HG03095 (cell line): ENCODE results near the gene ZCCHC7.

ENCODE experiments used
- ATAC-seq: cut with Tn5 transposase; IDR thresholded peaks from one replicate; pipeline ENCODE4 v1.9.1; 2021; ENCODE audit warnings: moderate library complexity; ENCODE audit not compliant: unreplicated experiment

The ZCCHC7 gene

DNA sequence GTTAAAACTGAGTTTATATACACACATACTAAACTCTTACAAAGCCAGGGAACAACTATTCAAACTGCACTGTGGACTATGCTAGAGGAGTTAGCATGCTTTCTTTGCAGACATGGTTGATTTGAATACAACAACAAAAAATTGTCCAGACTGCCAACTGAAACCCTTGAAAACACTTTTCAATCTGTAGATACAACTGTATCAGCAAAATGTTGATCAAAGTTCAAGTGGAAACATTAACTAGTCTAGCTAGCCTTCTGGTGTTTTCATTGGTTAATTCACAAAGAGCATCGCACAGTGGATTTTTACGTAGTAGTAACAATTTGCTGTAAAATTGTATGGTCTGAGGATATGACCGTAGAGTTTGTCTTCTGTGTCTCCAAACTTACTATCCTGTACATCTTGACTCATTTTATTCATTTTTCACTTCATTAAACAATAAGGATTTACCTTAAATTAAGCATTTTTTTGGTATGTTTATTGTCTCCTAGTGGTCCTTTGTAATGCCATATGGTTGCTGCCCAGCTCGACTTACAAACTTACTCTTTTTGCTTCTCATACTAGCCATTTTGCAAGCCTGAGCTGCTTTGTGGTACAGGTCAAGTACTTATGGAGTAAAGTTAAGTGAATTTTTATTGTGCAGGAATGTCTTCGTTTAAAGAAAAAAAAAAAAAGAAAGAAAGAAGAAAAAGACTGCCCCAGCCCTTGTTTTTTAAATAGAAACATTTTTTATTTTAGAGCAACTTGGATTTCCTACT is 123.4 kb downstream of the ZCCHC7 start:
- no peak for ATAC-seq

DNA sequence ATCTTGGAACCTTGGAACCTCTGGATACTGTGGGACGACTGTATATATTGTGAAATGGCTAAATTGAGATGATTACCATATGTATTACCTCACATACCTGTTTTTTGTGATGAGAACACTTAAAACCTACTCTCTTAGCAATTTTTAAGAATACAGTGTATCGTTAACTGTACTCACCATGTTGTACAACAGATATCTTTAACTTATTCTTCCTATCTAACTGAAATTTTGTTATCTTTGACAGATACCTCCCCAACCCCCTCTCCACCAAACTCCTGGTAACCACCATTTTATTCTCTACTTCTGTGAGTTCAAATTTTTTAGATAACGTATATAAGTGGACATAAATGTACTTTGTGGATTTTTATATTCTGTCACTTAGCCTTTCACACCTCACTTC is 126.5 kb downstream of the ZCCHC7 start:
- no peak for ATAC-seq

DNA sequence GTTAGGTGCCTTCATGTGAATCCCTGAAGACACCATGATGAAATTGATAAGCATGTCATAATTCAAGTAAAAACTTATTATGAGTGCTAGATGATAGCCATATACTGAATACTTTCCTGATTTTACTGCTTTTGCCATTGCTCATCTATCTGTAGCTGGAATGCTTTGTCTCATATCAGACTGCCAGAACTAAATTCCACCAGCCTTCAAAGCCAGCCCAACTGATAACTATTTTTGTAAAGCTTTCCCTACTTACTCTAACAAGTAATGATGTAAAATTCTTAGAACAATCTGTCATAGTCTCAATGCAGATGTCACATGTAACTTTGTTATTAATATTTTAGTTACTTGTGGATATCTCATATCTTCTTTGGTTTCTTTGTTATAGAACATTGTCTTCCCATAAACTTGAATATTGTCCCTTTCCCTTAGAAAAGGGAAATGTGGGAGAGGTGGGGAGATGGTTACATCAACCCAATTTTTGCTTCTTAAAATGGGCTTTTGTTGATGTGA is 128.3 kb downstream of the ZCCHC7 start:
- ATAC-seq, result no peak

DNA sequence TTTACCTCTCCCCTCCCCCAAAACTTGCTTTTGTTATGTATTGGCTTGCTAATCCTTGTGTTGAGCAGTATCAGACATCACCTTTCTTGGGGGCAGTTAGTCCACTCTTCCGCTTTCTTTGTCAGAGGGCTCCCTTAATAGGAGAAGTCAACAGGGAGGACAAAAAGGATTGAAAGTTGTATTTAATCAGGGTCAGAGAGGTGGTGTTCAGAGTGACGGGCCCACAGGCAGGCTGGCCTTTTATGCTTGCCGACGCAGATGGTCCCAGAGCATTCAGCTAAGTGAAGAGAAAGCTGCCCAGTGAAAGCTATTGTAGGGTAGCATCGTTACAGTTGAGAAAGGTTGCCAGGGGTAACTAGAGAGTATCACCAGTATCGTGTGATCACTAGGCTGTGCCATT is 131.1 kb downstream of the ZCCHC7 start:
- no peak for ATAC-seq

DNA sequence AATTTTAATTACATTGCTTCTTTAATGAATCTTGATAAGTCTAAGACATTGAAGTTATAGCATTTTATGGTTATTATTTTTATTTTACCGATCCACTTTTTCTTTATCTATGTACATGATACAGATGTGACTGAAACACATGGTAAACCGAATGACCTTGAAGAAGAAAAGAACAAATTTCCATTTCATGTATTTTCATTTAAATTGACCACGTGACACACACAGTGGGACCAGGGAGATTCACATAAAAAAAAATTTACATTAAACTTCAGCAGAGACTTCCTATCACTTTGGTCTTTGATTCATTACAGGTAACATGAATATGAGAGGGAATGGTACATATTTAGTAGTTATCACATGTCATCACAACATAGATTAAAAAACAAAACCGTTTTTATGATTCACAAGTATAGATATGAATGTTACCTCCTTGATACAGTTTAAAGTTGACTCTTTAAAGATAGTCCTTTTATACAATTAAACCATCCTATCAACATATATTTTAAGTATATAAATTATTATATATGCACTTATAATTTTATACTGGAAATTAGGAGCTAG is 133.1 kb downstream of the ZCCHC7 start:
- ATAC-seq, result no peak

DNA sequence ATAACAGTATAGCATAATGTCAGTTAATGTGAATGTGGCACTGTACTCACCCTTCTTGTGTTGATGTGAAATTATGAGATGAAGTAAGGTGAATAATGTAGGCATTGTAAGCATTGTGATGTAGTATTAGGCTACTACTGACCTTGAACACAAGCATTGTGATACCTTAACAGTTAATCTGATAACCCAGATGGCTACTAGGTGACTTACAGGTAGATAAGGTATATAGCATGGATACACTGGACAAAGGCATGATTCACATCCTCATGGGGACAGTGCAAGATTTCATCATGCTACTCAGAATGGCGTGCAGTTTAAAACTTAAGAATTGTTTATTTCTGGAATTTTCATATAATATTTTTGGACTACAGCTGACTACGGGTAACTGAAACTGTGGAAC is 134.8 kb downstream of the ZCCHC7 start:
- ATAC-seq, result no peak

DNA sequence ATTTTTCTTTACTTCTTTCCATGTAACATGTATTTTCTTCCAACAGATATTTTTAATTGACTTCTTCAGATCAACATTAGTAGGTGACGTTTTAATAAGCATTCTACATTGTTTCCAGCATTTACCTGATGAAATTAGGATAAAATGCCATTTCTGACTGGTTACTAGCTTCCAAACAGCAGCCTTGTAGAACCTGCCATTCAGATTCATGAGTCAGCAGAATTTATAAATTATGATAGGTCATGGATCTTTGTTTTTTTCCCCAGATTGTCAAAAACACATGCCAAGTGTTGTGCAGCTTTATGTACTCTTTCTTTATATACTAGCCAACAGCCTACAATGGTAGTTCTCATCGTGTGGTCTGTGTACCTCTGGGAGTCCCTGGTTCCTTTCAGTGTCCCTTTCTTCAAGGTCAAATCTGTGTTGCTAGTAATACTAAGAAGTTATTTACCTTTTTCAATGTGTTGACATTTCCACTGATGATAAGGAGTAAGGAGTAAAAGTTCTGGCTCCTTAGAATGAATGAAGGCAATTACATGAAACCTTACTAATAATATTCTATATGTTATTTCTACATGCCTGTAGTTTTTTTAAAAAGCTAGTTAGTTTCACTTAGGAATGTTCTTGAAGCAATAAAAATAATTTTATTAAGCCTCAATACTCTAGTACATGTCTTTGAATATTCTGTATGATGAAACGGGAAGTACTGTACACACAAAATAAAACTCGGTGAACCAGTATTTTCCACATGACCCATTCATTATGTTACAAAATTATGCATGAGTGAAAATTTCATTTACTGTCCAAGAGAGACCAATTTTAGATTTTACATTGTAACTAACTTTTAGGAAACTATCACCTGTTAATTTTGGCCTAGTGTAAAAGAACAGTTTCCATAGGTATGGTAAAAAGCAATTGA is 135.8 kb downstream of the ZCCHC7 start:
- no peak for ATAC-seq

DNA sequence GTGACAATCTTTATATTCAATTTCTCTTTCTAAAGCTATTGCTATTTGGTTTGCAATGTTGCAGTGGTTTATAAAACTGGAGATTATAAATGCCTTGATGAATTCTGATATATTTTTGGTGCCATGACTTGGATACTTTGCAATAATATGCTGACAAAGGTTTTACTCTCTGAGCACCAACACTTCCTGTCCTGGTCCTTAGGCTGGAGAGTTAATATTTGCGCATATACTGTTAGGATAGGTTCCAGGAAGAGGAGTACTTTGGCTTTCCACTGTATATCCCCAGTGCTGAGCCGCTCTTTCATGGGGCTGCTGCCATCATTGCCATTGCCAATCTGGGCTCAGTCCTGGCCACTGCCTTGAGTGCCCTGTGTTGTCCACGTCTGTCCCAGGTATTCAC is 139.6 kb downstream of the ZCCHC7 start:
- ATAC-seq, result no peak

DNA sequence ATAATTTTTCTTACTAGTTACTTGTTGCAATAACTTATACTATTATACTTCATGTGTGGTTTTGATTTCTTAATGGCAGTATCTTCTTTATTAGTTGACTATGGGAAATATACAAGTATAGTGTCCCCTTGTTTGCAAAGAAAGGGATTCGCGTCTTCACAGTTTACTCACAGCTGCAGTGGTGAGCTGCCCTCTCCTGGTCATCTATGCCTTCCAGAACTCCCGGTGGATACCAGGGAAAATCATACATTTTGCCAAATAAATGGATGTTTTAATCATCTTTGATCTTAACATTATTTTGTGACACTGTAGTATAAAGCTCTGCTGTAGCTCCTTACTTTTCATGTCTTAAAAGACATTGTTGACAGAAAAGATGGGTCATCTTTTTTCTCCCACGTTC is 142.0 kb downstream of the ZCCHC7 start:
- ATAC-seq, result no peak

DNA sequence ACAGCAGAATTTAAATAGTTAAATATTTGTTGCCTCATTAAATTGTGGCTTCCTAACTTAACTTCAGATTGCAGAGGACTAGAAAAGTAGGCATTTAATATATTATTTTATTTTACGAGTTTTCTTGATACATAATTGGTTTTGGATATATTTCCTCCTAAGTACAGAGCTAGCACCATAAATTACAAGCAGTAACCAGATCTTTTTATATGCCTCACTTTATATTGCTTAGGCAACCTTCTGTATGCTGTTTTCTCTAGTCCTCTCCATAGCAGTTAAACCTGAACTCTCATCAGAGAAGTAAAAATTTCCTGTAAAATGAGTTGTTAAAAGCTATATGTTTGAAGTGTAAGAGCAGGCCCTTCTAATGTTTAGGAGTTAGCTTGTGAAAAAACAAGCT is 144.2 kb downstream of the ZCCHC7 start:
- no peak for ATAC-seq

DNA sequence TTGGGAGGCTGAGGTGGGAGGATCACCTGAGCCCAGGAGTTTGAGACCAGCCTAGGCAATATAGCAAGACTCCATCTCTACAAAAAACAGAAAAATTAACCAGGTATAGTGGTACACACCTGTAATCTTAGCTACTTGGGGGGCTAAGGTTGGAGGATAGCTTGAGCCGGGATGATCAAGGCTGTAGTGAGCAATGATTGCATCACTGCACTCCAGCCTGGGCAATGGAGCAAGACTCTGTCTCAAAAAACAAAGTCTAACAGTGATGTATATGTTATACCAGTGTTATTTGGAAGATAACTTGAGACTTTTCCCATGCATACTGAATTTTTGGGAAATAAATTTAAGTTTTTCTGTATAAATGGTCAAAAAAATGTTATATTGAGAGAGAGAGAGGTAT is 146.3 kb downstream of the ZCCHC7 start:
- no peak for ATAC-seq

DNA sequence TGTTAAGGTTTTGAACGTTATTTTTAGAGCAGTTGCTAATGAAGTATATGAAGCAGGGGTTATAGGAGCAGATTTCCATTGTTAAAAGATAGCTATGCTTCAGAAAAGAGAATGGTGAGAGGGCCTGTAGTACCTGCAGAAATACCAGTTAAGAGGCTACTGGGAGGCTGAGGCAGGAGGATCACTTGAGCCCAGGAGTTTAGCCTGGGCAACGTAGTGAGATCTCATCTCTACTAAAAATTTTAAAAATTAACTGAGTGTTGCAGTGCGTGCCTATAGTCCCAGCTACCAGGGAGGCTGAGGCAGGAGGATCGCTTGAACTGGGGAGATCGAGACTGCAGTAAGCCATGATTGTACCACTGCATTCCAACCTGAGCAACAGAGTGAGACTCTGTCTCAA is 148.8 kb downstream of the ZCCHC7 start:
- ATAC-seq, result no peak

DNA sequence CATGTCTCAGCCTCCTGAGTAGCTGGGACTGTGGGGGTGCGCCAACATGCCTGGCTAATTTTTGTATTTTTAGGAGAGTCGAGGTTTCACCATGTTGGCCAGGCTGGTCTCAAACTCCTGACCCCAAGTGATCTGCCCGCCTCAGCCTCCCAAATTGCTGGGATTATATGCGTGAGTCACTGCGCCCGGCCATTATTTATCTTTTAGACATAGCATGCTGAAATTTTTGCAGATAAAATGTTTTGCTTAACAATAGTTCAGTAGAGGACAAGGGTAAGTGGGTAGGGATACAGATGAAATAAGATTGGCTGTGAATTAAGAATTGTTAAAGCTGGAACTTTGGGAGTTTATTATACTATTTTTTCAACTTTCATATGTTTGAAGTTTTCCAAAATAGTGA is 151.3 kb downstream of the ZCCHC7 start:
- ATAC-seq, result no peak

DNA sequence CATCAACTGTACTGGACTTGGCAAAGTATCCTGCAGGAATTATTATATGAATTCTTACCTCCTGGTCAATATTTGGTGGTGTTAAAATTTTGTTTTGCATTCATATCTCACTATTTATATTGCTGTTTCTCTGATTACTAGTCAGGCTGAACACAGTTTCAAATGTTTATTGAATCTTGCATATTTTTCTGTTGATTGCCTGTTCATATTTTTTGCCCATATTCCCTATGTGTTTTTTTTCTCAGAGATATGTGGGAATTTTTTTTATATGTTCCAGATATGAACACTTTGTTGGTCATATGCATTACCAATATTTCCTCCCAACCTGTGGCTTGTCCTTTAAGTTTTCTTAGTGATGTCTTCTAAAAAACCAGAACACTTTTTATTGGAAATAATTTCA is 153.2 kb downstream of the ZCCHC7 start:
- no peak for ATAC-seq

DNA sequence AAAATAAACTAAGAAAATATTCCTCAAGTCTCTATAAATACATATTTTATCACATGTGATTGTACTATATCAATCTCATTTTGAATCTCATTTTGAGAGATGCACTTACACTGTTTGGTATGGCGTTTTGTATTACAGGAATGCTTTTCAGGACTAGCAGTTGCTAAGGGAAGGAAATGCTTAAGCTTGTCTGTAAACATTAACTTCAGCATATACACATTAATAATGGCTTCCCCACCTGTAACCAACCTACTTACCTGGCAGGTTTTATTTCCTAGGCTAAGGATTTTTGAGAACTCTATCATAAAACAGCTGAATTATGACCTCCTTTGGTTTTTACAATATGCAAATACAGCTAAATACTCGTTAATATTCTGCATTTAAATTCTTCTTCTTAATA is 161.2 kb downstream of the ZCCHC7 start:
- no peak for ATAC-seq

DNA sequence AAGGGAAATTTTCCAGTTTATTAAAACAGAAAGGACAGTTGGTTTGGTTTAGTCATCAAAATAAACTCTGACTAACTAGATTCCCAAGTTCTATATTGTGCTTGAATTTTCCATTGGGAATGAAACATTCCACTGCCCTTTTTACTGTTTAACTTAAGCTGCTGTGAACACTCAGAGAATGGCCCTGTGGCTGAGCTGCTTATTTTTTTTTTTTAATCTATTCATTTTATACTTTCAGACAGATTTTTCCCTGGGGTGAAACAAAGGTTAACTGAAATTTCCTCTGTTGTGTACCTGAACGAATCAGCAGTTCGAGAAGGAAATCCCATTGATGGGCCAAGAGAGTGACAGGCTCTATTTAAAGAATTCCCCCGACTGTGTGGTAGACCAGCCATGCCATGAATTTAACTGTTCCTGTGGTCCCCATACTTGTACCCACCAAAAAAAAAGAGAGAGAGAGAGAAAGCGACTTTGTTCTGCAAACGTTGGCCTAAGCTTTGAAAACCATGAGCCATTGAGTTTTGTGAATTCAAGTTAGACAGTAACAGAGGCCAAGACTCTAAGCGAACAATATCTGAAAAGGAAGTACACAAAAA is 163.5 kb downstream of the ZCCHC7 start:
- ATAC-seq, result no peak

DNA sequence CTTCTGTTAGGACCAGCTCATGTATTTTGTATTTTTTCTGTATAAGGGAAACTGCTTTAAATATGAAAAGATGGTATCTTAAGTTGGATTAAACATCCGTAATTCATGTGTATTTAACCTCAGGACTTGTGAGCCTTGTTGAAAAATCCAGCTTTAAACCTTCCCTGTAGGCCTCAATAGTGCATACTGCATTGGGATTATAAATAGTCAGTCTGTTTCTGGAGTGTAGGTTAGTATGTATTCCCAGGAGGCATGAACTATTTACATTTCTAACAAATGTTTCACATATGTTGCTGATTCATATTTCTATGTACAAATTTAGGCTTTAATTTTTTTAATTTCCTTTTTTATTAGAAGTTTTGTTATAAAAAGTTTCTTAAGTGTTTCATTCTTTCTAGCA is 164.3 kb downstream of the ZCCHC7 start:
- no peak for ATAC-seq

DNA sequence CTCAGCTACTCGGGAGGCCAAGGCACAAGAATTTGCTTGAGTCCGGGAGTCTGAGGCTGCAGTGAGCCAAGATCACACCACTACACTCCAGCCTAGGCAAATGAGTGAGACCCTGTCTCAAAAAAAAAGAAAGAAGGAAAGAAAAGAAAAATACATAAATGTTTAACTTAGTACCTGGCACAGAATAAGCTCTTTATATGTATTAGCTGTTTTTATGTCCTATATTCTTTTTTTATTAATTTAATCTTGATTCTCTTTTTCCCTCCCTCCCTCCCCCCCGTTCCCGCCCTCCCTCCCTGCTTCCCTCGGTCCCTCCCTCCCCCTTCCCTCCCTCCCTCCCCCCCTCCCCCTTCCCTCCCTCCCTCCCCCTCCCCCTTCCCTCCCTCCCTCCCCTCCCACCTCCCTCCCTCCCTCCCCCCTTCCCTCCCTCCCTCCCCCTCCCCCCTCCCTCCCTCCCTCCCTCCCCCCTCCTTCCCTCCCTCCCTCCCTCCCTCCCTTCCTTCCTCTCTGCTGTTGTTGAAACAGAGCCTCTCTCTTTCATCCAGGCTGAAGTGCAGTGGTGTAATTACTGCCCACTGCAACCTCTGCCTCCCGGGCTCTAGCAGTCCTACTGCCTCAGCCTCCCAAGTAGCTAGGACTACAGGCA is 166.3 kb downstream of the ZCCHC7 start:
- ATAC-seq, result no peak

DNA sequence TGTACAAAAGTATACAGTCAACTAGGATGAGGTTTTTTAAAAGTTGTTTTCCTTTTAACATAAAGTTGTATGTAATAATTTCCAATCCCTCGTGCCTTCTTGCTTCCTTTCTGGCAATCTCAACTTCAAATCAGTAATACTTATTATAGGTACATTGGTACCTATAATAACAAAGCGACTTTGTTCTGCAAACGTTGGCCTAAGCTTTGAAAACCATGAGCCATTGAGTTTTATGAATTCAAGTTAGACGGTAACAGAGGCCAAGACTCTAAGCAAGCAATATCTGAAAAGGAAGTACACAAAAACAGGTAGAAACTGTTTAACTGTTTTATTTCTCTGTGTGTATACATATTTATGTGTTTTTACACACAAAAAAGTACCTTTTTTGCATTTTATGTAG is 166.9 kb downstream of the ZCCHC7 start:
- no peak for ATAC-seq

DNA sequence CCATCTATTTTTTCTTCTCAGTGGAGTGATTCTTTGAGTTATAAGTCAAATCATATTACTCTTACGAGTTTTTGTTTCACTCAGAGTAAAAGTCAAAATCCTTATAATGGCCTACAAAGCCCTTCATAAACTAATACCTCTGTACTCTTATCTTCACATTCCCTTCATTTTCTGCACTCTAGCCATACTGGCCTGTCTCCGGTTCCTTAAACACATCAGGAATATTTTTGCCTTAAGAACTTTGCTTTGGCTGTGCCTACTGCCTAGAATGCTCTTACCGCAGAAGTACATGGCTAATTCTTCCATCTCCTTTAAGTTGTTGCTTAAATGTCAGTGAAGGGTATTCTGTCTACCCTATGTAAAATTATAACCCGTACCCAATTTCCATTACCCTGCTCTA is 169.3 kb downstream of the ZCCHC7 start:
- ATAC-seq, result no peak

DNA sequence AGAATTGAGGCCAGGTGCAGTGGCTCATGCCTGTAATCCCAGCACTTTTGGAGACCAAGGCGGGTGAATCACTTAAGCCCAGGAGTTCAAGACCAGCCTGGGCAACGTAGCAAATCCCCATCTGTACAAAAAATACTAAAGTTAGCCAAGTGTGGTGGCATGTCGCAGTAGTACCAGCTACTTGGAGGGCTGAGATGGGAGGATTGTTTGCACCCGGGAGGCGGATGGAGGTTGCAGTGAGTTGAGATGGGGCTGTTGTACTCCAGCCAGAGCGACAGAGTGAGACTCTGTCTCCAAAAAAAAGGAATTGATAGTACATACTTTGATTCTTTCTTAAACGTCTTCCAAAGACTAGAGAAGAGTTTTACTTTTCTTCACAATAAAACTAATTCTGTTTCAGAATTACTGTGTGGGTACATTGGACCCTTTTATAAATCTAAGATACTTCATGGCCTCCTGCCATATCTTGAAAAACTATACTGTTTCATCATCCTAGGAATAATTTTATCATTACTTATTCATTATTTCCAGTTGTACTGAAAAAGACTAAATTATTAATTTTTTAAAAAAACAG is 170.1 kb downstream of the ZCCHC7 start:
- ATAC-seq, result no peak
